ENCODE measurements around the gene RPS21.

The RPS21 gene

GRCh38 chr20:62381202-62381797 is 5.6 kb upstream of the RPS21 start:
- DNase-seq, result no peak

GRCh38 chr20:62381842-62382241 is 5.1 kb upstream of the RPS21 start:
- no peak for DNase-seq

- peak; percentile 72 for DNase-seq
Observed at GRCh38 chr20:62382306-62383198, 4.4 kb upstream of the RPS21 start.

- DNase-seq, result no peak
Observed at GRCh38 chr20:62387219-62387913, 463 bp downstream of the RPS21 start.

GRCh38 chr20:62387933-62388635 is 1.2 kb downstream of the RPS21 start:
- DNase-seq, result no peak

GRCh38 chr20:62388839-62389600 is 2.1 kb downstream of the RPS21 start:
- DNase-seq, result no peak

- no peak for DNase-seq
Observed at GRCh38 chr20:62389601-62390087, 2.7 kb downstream of the RPS21 start.

GRCh38 chr20:62390317-62391164 is 3.6 kb downstream of the RPS21 start:
- no peak for DNase-seq

GRCh38 chr20:62391165-62392076 is 4.5 kb downstream of the RPS21 start:
- DNase-seq, result no peak

- no peak for DNase-seq
Observed at GRCh38 chr20:62392077-62392418, 5.1 kb downstream of the RPS21 start.

GRCh38 chr20:62392621-62393334 is 5.9 kb downstream of the RPS21 start:
- no peak for DNase-seq

- no peak for DNase-seq
Observed at GRCh38 chr20:62393335-62393665, 6.4 kb downstream of the RPS21 start.

- DNase-seq, result no peak
Observed at GRCh38 chr20:62393830-62394229, 6.9 kb downstream of the RPS21 start.

- no peak for DNase-seq
Observed at GRCh38 chr20:62394248-62395245, 7.6 kb downstream of the RPS21 start.

- no peak for DNase-seq
Observed at GRCh38 chr20:62395311-62396242, 8.7 kb downstream of the RPS21 start.

GRCh38 chr20:62396367-62397239 is 9.7 kb downstream of the RPS21 start:
- DNase-seq, result no peak
